Measurements from ENCODE around the gene SERPINH1.
A peak's percentile ranks its signal among the peaks of the same experiment; 100 is the strongest.

GRCh38 chr11:75577207-75577606, 15.2 kb downstream of the SERPINH1 start:
- TF ChIP-seq, protein P1, sequence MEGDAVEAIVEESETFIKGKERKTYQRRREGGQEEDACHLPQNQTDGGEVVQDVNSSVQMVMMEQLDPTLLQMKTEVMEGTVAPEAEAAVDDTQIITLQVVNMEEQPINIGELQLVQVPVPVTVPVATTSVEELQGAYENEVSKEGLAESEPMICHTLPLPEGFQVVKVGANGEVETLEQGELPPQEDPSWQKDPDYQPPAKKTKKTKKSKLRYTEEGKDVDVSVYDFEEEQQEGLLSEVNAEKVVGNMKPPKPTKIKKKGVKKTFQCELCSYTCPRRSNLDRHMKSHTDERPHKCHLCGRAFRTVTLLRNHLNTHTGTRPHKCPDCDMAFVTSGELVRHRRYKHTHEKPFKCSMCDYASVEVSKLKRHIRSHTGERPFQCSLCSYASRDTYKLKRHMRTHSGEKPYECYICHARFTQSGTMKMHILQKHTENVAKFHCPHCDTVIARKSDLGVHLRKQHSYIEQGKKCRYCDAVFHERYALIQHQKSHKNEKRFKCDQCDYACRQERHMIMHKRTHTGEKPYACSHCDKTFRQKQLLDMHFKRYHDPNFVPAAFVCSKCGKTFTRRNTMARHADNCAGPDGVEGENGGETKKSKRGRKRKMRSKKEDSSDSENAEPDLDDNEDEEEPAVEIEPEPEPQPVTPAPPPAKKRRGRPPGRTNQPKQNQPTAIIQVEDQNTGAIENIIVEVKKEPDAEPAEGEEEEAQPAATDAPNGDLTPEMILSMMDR (IDR thresholded peaks at IDR 0.05), result peak; percentile 31 to 63 (median 52)
- no peak for TF ChIP-seq POLR2A (IDR thresholded peaks at IDR 0.05)

Measured in uterus (tissue), 2 donors.